Measurements from ENCODE around the gene MYLK. TPM values are rescaled to one million over a fixed set of nuclear protein-coding genes. Genes with fewer than 3 reads are reported as not detected.

The MYLK gene
- total and polyA plus RNA-seq, 2 of the 4 experiments (the other 2 are of a cell fraction), result 299 to 484 TPM

GRCh38 chr3:123764647-123765046 lies 119.5 kb downstream of the MYLK start:
- peak; percentile 55; the same call in 1 of the 2 replicates for TF ChIP-seq CEBPB (IDR thresholded peaks at IDR 0.05; ENCODE audit: low read depth, low read length)
- TF ChIP-seq, protein P1, sequence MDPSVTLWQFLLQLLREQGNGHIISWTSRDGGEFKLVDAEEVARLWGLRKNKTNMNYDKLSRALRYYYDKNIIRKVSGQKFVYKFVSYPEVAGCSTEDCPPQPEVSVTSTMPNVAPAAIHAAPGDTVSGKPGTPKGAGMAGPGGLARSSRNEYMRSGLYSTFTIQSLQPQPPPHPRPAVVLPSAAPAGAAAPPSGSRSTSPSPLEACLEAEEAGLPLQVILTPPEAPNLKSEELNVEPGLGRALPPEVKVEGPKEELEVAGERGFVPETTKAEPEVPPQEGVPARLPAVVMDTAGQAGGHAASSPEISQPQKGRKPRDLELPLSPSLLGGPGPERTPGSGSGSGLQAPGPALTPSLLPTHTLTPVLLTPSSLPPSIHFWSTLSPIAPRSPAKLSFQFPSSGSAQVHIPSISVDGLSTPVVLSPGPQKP (IDR thresholded peaks at IDR 0.05; ENCODE audit: borderline replicate concordance, low read depth, low read length), result no peak

More at GRCh38 chr3:123764647-123765046, 119.5 kb downstream of the MYLK start:
- Histone ChIP-seq H2AFZ (replicated peaks; ENCODE audit: low read length, poor library complexity) (no peak overlapping the region), H3K9me1 (ENCODE audit: insufficient read depth, low read length) (peaks cover 29% of the 10 kb centered on the region), H2BK20ac (ENCODE audit: low read depth, low read length) (peak overlapping the region; percentile 84), H2BK15ac (ENCODE audit: low read depth, low read length) (peak overlapping the region; percentile 68; the same call in 2 of the 3 replicates), H3K9ac (ENCODE audit: low read depth, low read length) (no peak overlapping the region), H3K9me3 (ENCODE audit: control insufficient read depth, insufficient read depth, low read length) (no peaks in the 10 kb centered on the region; the same call in 1 of the 2 replicates), H2BK5ac (ENCODE audit: low read depth, low read length, poor library complexity, severe bottlenecking) (peak overlapping the region; percentile 38), H3K23ac (ENCODE audit: low read depth, low read length) (peak overlapping the region; percentile 56; the same call in 1 of the 2 replicates), H4K8ac (ENCODE audit: low read depth in 2 of 2, low read length in 2 of 2) (peak overlapping the region; percentile 61 to 75), H4K91ac (ENCODE audit: insufficient read depth, low read depth, low read length) (peak overlapping the region; percentile 85), H2AK9ac (replicated peaks; ENCODE audit: low read depth, low read length, poor library complexity) (peak overlapping the region; percentile 33), H3K27ac (ENCODE audit: insufficient read depth, low read length) (peak overlapping the region; percentile 7; the same call in 1 of the 2 replicates), H3K4me2 (ENCODE audit: low read depth, low read length) (no peak overlapping the region), H3K18ac (ENCODE audit: low read depth, low read length) (peak overlapping the region; percentile 95), H3K4me1 (ENCODE audit: control insufficient read depth, insufficient read depth, low read length) (peaks cover 24% of the 10 kb centered on the region), H3K14ac (replicated peaks; ENCODE audit: low read depth, low read length) (peak overlapping the region; percentile 66), H3K4me3 (ENCODE audit: insufficient read depth, low read depth, low read length) (no peak overlapping the region), H4K20me1 (ENCODE audit: insufficient read depth, low read length) (no peaks in the 10 kb centered on the region), H3K56ac (ENCODE audit: extremely low read depth, insufficient read depth, low read length) (no peak overlapping the region), H3K4ac (ENCODE audit: low read depth, low read length) (peak overlapping the region; percentile 69), H2AK5ac (ENCODE audit: low read depth, low read length) (peak overlapping the region; percentile 94; the same call in 1 of the 2 replicates), H4K5ac (ENCODE audit: low read depth, low read length) (peak overlapping the region; percentile 89), H3K36me3 (ENCODE audit: control insufficient read depth, insufficient read depth, low read length) (peaks cover 36% of the 10 kb centered on the region), H2BK120ac (ENCODE audit: low read depth, low read length) (peak overlapping the region; percentile 68), H3K79me1 (ENCODE audit: low read depth in 1 of 2, low read length in 2 of 2) (peaks cover 21 to 74% of the 10 kb centered on the region in 2 experiments), H3K27me3 (ENCODE audit: control insufficient read depth, insufficient read depth, low read length) (no peaks in the 10 kb centered on the region)
- CTCF ChIA-PET, result no interaction called here
- in situ Hi-C loops (cut with MboI; ENCODE audit: low sequenced_read_pairs), result no loop called here
- POLR2A ChIA-PET (ENCODE audit: unreplicated experiment), result no interaction called here
- intact Hi-C loops (cut with micrococcal nuclease), result no loop called here
- DNase-seq, result no peak
- dilution Hi-C loops (cut with HindIII; ENCODE audit: low sequenced_read_pairs, unreplicated experiment), result no loop called here
- ATAC-seq (ENCODE audit: low read depth), result no peak
- no TSS peak for BruUV-seq (replicated peaks)
- no CpG with 5 or more reads among the region's 8 CpGs for WGBS, 2 experiments (ENCODE audit: extremely low coverage in 2 of 2, insufficient read length in 1 of 2)

All from IMR-90 (cell line).